CD4-positive, alpha-beta T cell treated with Interleukin-4 for 1 hour (primary cell): ENCODE measurements around the gene SLC3A2.

Source experiments
- DNase-seq, 2 donors: peaks; one replicate each; pipeline ENCODE4 v3.0.0-alpha.2; 2020 to 2022

SLC3A2 gene

DNA sequence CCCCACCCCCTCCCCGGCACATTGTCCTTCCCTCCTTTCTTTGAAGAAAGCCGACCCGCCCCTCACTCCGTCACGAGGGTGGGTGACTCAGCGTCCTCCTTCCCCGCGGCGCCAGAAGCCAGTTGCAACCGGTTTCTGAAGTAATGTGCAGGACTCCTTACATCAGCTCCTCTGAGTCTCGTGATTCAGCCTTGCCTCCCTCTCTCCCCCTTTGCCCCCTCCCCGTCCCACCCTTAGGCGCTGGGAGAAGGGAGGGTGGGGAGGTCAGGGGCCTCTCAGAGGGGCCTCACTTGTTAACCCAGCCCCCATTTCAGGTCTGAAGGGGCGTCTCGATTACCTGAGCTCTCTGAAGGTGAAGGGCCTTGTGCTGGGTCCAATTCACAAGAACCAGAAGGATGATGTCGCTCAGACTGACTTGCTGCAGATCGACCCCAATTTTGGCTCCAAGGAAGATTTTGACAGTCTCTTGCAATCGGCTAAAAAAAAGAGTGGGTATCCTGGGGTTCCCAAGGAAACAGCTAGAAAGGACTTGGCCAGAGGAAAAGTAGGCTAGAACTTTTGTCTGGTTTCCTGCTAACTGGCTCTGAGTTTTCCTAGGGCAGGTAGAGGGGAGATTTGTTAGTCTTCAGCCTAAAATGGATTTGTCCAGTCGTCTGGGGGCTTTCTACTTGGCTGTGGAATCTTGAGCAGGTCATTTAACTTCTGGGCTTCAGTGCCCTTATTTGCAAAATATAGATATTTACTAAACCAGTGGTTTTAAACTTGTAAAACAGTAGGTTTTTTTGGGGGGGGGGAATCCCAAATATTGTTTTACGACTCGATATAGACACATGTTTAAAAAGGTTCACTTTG lies 1.1 kb downstream of the SLC3A2 start:
- peak; percentile 92 for DNase-seq

DNA sequence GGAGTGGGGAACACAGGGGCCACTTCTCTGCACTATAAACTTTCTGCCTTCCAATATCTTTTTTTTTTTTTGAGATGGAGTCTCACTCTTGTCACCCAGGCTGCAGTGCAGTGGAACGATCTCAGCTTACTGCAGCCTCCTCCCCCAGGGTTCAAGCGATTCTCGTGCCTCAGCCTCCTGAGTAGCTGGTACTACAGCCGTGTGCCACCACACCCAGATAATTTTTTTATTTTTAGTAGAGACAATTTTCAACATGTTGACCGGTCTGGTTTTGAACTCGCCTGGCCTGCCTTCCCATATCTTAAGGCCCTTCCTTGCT lies 1.7 kb downstream of the SLC3A2 start:
- no peak for DNase-seq

DNA sequence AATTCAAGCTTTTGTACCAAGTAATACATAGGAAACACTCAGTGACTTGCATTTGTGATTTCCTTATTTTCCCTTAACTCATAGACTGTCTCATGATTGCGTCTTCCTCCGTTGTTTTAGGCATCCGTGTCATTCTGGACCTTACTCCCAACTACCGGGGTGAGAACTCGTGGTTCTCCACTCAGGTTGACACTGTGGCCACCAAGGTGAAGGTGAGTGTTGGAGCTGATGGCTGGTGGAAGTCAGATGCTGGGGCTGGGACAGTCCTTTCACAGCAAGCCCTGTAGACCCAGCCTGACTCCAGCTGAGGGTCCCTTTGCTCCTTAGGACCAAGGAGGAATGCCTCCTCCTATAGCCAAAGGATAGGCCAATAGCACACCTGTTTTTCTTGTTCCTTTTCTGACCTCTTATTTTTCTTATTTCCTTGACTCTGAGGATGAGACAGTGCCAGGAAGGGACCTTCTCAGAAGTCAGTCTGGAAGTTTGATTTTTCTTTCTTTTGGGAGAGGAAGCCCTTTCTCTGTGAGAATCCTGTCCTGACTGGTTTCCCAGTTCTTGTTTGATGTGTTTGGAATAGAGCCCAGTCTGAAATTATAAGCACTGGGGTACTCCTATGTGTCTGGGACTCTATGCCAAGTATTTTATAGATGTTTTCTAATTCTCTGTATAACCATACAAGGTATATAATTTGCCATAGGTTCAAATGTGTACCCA lies 2.2 kb downstream of the SLC3A2 start:
- DNase-seq: no peak

DNA sequence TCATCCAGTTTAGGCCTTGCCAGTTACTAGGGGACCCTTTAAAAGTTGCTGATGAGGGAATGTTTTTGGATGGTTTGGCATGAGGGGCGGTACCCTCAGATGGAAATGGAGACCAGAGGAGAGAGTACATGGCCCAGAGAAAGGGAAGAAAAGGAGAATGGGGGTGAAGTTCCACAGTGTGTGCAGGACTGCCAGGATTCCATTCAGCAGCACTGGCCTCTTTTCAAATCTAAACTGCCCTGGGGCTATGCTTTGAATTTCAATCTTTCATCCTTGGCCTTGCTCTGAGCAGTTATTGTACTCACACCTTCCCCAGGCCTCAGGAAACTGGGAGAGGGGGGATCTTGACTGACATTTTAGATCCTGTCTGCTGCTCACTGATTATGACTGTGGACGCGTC lies 3.0 kb downstream of the SLC3A2 start:
- DNase-seq: no peak

DNA sequence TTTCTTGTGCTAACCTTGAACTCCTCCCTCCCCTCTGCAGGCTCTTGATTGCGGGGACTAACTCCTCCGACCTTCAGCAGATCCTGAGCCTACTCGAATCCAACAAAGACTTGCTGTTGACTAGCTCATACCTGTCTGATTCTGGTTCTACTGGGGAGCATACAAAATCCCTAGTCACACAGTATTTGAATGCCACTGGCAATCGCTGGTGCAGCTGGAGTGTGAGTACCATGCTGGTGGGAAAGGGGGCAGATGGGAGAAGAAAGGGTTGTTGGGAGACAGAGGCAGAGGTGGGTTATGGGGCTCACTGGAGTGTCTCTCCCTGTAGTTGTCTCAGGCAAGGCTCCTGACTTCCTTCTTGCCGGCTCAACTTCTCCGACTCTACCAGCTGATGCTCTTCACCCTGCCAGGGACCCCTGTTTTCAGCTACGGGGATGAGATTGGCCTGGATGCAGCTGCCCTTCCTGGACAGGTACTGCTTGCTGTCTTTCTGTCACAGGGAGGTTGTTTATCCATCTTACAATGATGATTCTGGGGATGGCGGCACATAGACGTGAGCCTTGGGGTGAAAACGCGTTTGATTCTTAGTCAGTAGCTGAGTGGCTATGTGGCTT lies 4.5 kb downstream of the SLC3A2 start:
- DNase-seq: no peak

DNA sequence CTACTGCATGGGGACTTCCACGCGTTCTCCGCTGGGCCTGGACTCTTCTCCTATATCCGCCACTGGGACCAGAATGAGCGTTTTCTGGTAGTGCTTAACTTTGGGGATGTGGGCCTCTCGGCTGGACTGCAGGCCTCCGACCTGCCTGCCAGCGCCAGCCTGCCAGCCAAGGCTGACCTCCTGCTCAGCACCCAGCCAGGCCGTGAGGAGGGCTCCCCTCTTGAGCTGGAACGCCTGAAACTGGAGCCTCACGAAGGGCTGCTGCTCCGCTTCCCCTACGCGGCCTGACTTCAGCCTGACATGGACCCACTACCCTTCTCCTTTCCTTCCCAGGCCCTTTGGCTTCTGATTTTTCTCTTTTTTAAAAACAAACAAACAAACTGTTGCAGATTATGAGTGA lies 7.7 kb downstream of the SLC3A2 start:
- DNase-seq: no peak

DNA sequence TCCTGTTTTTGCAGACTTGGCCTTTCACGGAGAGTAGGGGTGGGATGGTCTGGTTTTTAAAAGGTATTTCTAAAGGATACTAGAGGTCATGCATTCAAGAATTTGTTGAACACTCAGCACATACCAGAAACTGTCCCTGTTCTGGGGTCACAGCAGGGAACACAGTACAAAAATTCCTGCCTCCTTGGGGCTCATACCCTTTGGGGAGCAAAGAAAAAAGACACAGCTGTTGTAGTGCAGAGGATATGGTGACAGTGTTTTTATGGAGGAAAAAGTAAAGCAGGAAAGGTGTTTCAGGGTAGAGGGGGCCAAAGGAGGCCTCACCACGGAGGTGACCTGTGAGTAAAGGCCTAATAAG lies 8.4 kb downstream of the SLC3A2 start:
- DNase-seq: no peak

DNA sequence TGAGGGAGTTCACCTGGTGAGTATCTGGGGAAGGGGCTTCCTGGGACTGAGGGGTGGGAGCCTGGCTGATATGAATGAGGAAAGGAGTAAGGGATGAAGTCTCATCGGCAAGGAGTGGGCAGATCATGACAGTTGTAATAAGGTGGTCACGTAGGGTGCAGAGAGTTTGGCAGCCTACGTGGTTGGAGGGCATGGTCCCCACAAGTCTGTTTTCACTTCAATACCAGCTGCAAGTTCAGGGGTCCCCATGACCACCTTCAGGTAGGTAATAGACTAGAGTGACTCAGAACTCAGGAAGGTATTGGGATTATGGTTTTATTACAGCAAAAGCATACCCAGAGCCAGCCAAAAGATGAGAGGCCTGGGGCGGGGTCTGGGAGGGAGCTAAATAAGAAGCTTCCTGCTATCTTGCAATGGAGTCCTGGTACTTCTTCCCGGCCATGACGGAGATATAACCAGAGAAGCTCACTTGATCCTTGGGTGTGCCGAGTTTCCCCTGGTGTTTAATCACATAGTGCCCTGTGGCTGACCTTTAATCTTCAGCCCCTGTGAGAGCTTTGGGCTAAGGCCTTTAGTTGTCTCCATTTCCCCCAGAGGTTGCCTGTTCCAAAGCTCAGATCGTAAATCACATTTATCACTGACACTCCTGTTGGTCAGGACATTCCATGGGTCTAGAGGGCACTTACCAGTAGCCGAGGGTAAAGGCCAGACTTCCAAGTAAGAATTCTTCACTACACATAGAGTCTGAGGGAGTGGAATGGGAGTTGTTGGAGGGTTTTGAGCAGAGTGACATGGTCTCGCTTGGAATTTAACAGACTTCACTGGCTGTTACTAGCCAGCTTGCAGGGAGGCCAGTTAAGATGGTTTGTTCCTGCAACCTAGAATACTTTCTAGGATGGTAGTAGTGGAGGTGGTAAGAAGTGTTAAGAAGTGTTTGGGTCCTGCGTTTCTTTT lies 9.1 kb downstream of the SLC3A2 start:
- no peak for DNase-seq

DNA sequence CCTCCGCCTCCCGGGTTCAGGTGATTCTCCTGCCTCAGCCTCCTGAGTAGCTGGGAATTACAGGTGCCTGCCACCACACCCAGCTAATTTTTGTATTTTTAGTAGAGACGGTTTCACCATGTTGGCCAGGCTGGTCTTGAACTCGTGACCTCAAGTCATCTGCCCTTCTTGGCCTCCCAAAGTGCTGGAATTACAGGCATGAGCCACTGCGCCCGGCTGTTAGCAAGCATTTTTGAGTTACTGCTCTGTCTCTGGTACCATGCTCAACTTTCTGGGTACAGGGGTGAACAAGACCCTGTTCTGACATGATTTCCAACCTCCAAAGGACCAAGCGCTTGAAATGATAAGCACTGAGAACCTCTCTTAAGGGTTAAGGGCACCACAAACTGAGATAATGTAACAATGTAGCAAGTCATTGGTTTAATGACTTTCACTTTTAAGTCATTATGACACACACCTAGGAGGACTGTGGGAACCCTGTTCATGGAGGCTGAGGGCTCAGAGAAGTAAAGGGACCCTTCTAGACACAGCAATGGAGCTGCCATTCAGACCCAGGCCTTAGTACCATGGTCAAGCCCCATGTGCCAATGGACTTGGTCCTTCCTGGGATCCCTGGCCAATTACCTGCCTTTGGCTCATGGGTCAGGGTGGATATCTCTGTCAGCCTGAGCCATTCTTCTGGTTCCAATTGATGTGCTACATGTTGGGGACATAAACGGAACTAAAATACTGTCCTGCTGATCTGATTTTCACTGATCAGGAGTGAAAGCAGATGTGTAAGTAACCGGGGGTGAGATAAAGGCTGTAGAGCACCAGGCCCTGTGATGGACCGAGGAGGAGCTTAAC lies 11.6 kb downstream of the SLC3A2 start:
- no peak for DNase-seq

DNA sequence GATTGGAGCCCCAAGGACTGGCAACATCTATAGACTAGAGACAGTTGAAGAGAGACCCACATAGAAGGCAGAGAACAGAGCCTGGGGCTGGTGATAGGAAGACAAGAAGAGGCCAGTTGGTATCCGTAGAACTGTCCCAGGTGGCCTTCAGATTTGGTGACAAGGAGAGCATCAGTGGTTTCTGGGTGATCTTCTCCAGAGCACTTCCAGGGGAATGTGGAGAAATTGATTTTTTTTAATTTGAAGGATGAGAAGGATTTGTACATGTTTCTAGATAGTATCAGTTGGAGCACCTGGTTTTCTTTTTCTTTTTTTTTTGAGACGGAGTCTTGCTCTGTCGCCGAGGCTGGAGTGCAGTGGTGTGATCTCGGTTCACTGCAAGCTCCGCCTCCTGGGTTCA lies 14.8 kb downstream of the SLC3A2 start:
- no peak for DNase-seq

DNA sequence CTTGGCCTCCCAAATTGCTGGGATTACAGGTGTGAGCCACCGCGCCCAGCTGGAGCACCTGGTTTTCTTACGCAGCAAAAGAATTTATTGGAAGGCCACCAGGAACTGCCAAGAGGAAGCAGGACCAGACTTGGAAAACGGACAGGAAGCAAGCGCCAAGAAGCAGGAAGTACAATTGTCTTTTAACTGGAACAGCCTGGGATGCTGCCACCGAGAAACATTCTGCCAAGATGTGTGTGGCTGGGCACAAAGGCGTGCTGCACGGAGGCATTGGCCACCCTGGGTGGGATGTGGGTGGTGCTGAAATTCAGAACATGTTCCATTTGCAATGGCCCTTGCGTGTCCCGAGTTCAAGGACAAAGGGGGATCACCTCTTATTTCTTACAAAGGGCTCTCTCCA lies 15.4 kb downstream of the SLC3A2 start:
- DNase-seq: no peak

DNA sequence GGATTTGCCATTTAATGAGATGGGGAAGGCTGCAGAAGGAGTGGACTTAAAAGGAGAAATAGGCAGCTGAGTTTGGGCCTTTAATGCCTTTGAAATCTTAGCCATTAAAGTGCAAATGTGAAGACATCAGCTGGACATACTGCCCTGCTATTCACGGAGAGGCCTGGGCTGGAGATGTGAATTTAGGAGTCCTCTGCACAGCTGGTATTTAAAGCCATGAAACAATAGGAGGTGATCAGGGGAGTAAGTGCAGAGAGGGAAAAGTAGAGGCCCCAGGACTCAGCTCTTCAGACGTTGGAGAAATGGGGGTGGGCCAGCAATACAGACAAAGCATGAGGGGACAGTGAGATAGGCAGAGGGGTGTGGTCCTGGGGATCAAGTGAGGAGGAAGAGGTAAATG lies 16.6 kb downstream of the SLC3A2 start:
- DNase-seq: no peak

DNA sequence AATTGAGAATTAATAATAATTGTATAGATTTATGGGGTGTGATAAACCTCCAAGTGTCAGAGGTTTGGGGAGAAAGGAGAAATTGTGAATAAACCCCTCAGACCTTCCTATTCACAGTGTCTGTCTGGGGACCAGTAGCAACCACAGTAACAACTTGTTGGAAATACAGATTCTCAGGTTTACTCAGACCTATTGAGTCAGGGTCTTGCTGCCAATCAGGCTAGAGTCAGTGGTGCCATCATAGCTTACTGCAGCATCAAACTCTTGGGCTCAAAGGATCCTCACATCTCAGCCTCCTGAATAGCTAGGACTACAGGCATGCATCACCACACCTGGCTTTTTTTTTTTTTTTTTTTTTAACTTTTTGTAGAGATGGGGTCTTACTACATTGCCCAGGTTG lies 17.3 kb downstream of the SLC3A2 start:
- DNase-seq: no peak

DNA sequence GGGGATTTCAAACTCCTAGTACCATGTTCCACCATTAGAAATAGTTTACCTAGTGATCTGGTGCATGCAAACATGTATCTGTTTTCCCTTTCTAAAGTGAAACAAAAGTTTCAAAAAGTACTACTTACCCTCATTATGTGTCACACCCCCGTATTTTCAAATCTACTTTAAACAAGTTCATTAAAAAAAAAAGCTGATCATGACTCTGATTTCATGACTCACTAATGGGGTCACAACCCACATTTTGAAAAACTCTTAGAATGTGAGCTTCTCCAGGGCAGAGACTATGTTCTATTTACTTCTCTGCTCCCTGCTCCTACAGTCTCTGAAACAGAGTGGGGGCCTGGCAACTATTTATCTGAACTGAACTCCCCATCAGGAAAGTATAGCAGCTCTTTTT lies 22.2 kb downstream of the SLC3A2 start:
- no peak for DNase-seq

DNA sequence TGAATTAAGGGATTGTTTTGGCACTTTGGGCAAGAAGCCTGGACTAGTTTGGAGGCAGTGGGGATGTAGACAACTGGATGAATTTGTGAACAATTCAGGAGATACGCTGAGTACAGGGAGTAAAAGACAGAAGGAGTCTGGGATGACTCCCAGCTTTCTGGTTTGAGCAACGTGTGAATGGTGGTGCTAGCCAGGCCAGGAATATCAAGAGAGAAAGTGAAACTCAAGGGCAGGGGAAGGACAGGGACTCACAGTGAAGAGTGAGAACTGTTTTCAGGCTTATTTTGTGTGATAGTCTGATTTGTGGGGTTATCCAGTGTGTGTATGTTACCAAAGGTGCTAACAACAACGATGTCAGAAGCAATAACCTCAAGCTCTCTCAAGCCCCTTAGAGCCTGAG lies 24.6 kb downstream of the SLC3A2 start:
- no peak for DNase-seq

DNA sequence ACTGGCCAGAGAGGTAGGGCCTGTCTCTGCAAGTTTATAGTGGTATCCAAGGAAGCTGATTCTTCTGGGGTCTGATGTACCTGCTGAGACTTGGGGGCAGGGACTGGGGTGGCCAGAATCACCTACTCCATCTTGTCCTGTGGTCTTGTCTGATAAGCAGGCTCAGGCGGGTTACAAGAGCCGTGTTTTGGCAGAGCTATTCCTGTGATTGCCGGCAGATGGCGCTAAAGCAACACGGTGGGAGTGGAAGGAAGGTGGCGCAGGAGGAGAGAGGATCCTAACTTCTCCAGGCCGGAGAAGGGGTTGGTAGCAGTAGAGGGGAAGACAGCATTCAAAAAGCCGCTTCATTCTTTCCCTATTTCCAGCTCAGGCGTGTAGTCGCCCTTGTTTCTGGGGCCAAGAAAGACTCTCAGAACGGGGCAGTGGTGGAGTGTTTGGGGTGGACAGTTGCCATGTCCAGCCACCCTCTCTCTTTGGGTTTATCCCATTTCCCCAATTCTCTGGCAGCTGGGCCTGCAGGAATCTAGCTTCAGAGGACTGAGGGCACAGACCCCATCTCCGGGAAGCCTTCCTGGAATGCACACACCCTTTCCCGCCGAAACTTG lies 25.3 kb downstream of the SLC3A2 start:
- peak; percentile 77 to 80 for DNase-seq

DNA sequence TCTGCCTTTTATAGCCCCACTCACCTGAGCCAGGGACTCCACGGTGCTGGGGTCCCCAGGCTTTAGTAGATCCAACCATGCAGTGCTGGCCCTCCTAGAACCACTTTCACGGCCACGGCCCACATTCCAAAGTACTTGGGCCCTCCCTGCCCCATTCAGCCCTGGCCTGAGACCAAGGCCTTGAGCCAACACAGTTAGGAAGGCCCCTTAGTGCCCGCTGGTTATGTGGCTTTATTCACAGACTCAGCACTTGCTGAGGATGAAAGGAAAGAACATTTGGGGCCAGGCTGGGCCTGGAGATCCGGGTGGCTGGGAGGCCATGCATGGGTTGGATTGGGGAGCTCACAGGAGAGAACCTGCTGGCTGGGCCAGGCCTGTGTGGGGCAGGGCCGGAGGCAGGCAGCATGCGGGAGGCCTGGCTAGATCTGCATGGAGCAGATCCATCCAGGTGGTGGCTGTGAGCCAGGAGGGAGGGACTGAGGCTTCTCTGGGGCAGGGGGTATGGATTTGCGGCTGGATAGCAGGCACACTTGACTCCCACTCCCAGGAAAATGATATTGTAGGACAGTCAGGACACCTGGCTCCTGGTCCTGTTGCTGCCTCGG lies 27.9 kb downstream of the SLC3A2 start:
- no peak for DNase-seq

DNA sequence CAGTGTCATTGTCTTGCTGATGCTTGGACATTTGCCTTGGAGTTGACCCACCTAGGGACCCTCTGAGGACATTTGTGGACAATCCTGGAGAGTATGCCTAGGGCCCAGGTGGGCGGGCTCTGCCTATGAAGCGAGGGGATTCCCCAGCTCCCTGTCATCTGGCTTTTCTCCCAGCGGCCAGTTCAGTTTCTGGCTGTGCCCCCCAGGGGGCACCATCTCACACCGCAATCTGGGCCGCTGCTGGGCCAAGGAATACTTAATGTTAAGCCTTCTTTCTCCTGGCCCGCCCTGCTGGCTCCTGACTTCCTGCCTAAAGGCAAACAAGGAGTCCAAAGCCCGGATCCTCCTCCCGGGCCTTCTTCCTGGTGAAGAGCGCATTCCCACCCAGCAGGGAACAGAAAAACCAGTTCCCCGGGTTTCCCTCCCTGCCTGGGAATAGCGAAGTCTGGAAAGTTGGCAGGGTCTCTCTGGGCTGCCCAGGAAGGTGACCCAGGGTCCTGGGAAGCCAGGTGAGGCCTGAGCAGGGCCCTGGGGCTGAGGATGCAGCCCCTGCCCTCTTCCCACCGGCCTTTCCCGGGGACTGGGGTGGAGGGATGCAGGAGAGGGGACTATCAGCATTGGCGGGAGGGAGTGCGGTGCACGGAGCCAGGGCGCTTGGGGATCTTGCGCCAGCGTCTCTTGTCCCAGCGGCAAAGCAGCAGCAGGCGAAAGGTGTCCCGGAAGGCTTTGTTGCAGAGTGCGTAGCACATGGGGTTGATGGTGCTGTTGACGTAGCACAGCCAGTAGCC lies 28.6 kb downstream of the SLC3A2 start:
- no peak for DNase-seq

DNA sequence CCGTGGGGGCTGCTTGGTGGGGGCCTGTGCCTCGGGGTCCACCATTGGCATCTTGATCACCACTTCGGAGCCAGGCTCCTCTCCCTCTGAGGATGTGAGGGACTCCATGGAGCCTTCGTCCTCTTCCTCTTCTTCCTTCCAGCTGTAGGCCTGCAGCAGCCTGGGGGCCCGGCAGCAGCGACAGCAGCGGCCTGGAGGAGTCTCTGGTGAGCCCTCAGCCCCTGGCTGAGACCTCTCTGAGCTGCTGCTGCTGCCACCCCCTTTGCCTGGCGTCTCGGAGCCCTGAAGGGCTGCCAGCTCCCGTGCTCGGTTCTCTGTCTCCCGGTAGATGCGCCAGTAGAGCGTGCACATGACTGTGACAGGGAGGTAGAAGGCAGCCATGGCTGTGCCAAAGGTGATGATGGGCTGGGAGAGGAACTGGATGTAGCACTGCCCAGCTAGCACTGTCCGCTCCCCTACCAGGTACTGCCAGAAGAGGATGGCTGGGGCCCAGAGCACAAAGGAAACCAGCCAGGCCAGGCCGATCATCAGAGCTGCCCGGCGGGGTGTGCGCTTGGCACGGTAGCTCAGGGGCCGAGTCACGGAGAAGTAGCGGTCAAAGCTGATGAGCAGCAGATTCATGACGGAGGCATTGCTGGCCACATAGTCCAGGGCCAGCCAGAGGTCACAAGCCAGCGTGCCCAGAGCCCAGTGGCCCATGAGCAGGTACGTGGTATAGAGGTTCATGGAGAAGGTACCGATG lies 29.6 kb downstream of the SLC3A2 start:
- DNase-seq: no peak
